Activated T-cell treated with anti-CD3 and anti-CD28 coated beads, Interleukin-2, amount 50 U/mL, for 72 hours (primary cell): ENCODE measurements around the gene MZT1. TPM values are rescaled to one million over a fixed set of nuclear protein-coding genes. Genes with fewer than 3 reads are reported as not detected.
A peak's percentile ranks its signal among the peaks of the same experiment; 100 is the strongest.
"Not testable (repeated sequence)": the region's sequence is repeated elsewhere in the genome, so short reads cannot be mapped to it uniquely, and the experiment has no call there.

Experiments used
- ATAC-seq, 2 donors: fragments of 150-1000 bp; cut with Tn5 transposase; replicated peaks in 1 of 2; 2 replicates each; pipeline ENCODE4 v1.10.0; 2021; ENCODE audit warnings: moderate library complexity in 2 of 2, mild to moderate bottlenecking in 1 of 2
- DNase-seq, 2 donors: peaks; one replicate each; pipeline ENCODE4 v3.0.0; 2021 to 2022; ENCODE audit warnings: mixed read lengths in 1 of 2
- H3K27ac Mint-ChIP-seq: one replicate; pipeline ENCODE4 v1.8.0; 2022; ENCODE audit warnings: mild to moderate bottlenecking, moderate library complexity, mixed read lengths
- H3K27me3 Mint-ChIP-seq: one replicate; pipeline ENCODE4 v1.8.0; 2022; ENCODE audit warnings: low read depth, mixed read lengths
- H3K36me3 Mint-ChIP-seq, 2 donors: one replicate each; pipeline ENCODE4 v1.8.0; 2022; ENCODE audit warnings: mixed read lengths in 2 of 2, mild to moderate bottlenecking in 1 of 2; ENCODE audit not compliant: insufficient read depth in 2 of 2
- H3K4me1 Mint-ChIP-seq: one replicate; pipeline ENCODE4 v1.8.0; 2022; ENCODE audit warnings: low read depth, mixed read lengths
- H3K4me3 Mint-ChIP-seq, 2 donors: one replicate each; pipeline ENCODE4 v1.8.0; 2022; ENCODE audit warnings: mild to moderate bottlenecking in 2 of 2, mixed read lengths in 2 of 2, moderate library complexity in 2 of 2
- H3K9me3 Mint-ChIP-seq, 2 donors: one replicate each; pipeline ENCODE4 v1.8.0; 2022; ENCODE audit warnings: mixed read lengths in 2 of 2
- total RNA-seq, 2 donors: library from RNA; stranded (reverse); gene quantifications; one replicate each; pipeline ENCODE4 v1.2.3, GENCODE V29; 2022

MZT1 gene
- total RNA-seq, 2 donors from 2014 or later, result 23.4 to 29.0 TPM

GRCh38 chr13:72726185-72726584 lies 1.2 kb downstream of the MZT1 start:
- not testable (repeated sequence) for H3K9me3 Mint-ChIP-seq, DNase-seq, ATAC-seq, H3K27me3 Mint-ChIP-seq
- peak overlapping the region; percentile 87 for H3K27ac Mint-ChIP-seq
- H3K36me3 Mint-ChIP-seq, result peaks cover 15 to 30% of the 10 kb centered on the region in 2 donors
- peaks cover 41% of the 10 kb centered on the region for H3K4me1 Mint-ChIP-seq
- peak overlapping the region; percentile 91 to 96 for H3K4me3 Mint-ChIP-seq

DNA sequence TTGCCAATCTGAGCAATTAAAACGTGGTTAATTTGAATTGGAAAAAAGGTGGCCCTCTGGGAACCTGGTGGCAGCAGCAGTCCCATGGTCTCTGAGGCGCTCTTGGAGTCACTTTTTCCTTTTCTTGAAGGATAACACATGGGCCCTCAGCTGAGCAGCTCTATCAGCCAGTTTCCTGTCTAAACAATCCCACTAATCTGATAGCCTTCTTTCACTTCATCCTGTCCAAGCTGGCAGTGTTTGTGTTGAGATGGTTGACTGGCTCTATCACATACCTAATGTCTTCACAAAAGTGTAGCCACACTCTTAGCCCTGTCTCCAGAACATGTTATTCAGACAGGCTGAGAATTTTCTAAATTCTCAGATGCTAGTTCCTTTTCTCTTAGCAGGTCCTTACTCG lies 10.7 kb downstream of the MZT1 start:
- H3K9me3 Mint-ChIP-seq, result peaks cover 0 to 2% of the 10 kb centered on the region in 2 donors
- H3K36me3 Mint-ChIP-seq, result peaks cover 19 to 60% of the 10 kb centered on the region in 2 donors
- ATAC-seq (no peak), DNase-seq (no peak)
- no peak overlapping the region for H3K4me3 Mint-ChIP-seq
- peaks cover 18% of the 10 kb centered on the region for H3K4me1 Mint-ChIP-seq
- H3K27me3 Mint-ChIP-seq, result no peaks in the 10 kb centered on the region
- H3K27ac Mint-ChIP-seq, result peak overlapping the region; percentile 42

DNA sequence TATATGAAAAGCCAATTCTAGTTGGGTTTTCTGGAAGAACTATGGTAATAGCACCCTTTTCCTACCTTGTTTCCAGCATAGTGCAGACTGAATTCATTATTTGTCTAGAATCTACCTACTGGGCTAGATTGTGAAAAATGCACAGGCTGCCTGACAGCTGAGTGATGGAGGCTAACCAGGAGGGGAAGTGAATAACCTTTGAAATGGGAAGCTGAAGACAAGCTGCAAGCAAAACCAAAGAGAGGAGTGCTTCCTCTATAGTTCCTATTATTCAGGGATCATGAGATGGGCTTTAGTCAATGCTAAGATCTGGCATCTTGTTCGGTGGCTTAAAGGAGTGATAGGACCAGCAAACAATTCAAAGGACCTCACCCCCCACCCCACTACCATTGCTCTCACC lies 26.9 kb downstream of the MZT1 start:
- no peak overlapping the region for H3K27ac Mint-ChIP-seq
- H3K27me3 Mint-ChIP-seq, result no peaks in the 10 kb centered on the region
- peaks cover 1 to 5% of the 10 kb centered on the region in 2 donors for H3K9me3 Mint-ChIP-seq
- no peak overlapping the region for H3K4me3 Mint-ChIP-seq
- no peak for ATAC-seq
- no peak for DNase-seq
- no peaks in the 10 kb centered on the region for H3K4me1 Mint-ChIP-seq
- H3K36me3 Mint-ChIP-seq, result peaks cover 1% of the 10 kb centered on the region in 2 donors

- no peak overlapping the region for H3K4me3 Mint-ChIP-seq
- no peaks in the 10 kb centered on the region for H3K9me3 Mint-ChIP-seq
- DNase-seq (no peak), ATAC-seq (no peak)
- no peak overlapping the region for H3K27ac Mint-ChIP-seq
- no peaks in the 10 kb centered on the region for H3K36me3 Mint-ChIP-seq
- H3K4me1 Mint-ChIP-seq, result no peaks in the 10 kb centered on the region
- H3K27me3 Mint-ChIP-seq, result no peaks in the 10 kb centered on the region
These were observed 29.3 kb downstream of the MZT1 start for GRCh38 chr13:72698164-72698563.

- Mint-ChIP-seq H3K36me3 (no peaks in the 10 kb centered on the region), H3K4me1 (no peaks in the 10 kb centered on the region), H3K9me3 (peaks cover 0 to 3% of the 10 kb centered on the region in 2 donors), H3K27ac (no peak overlapping the region), H3K27me3 (no peaks in the 10 kb centered on the region), H3K4me3 (no peak overlapping the region)
- no peak for ATAC-seq
- no peak for DNase-seq
These were observed 30.9 kb downstream of the MZT1 start for GRCh38 chr13:72696579-72696978.

DNA sequence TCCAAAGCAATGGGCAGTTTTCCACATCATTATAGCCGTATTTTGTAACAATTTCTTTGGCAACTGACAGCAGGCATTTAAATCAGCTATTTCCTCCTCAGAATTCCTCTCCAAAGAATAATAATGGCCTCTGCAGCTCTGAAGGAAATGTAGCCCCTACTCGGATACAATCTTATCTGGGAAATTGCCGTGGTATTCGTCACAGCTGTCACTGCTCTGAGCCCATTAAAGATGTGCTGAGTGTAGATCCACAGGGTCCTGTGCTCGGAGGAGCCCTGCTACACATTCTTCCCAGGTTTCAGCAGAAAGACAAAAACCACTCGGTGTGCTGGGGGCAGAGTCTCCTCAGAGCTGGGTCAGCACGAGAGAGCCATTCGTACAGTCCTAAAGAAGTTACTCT lies 33.1 kb downstream of the MZT1 start:
- H3K27me3 Mint-ChIP-seq, result peaks cover 10% of the 10 kb centered on the region
- no peaks in the 10 kb centered on the region for H3K4me1 Mint-ChIP-seq
- ATAC-seq (no peak), DNase-seq (no peak)
- no peak overlapping the region for H3K4me3 Mint-ChIP-seq
- peaks cover 0 to 3% of the 10 kb centered on the region in 2 donors for H3K9me3 Mint-ChIP-seq
- H3K36me3 Mint-ChIP-seq, result no peaks in the 10 kb centered on the region
- H3K27ac Mint-ChIP-seq, result no peak overlapping the region

DNA sequence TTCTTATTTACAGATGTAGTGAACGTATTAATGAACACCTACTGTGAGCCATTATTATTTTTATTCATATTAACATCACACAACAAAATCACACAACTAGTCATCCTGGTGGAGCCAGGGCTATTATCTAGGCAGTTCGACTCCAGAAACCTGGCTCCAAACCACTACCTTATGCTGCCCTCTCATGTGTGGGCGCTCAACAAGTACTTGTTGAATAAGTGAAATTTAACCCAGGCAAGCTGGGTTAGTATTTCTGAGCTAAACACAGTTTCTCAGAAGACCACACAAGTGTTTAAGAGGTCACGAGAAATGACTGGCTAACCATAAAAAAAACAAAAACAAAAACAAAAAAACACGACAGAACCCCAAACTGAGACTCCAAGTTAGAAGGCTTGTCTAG lies 33.6 kb downstream of the MZT1 start:
- H3K4me1 Mint-ChIP-seq, result no peaks in the 10 kb centered on the region
- peaks cover 0 to 3% of the 10 kb centered on the region in 2 donors for H3K9me3 Mint-ChIP-seq
- no peaks in the 10 kb centered on the region for H3K36me3 Mint-ChIP-seq
- H3K27ac Mint-ChIP-seq, result no peak overlapping the region
- H3K4me3 Mint-ChIP-seq, result no peak overlapping the region
- DNase-seq (no peak), ATAC-seq (no peak)
- H3K27me3 Mint-ChIP-seq, result peaks cover 10% of the 10 kb centered on the region

DNA sequence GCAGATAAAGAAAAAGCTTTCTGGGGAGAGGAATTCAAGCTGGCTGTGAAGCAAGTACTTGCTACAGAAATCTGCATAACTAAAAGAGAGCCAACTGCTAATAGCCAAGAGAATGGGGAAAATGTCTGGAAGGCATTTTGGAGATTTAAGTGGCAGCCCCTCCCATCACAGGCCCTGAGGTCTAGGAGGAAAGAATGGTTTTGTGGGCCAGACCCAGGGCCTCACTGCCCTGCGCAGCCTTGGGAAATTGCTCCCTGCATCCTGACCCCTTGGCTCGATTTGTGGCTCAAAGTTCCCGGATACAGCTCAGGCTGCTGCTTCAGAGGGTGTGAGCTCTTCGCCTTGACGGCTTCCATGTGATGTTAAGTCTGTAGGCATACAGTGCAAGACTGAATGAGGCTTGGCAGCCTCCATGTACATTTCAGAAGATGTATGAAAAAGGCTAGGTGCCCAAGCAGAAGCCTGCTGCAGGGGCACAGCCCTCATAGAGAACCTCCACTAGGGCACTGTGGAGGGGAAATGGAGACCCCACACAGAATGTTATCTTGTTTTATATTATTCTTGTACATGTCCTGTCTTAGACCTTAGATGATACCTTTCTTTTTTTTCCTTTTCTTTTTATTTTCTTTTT lies 34.4 kb downstream of the MZT1 start:
- DNase-seq (no peak), ATAC-seq (no peak)
- Mint-ChIP-seq H3K9me3 (peaks cover 0 to 3% of the 10 kb centered on the region in 2 donors), H3K4me3 (no peak overlapping the region), H3K27ac (no peak overlapping the region), H3K36me3 (no peaks in the 10 kb centered on the region), H3K27me3 (peaks cover 18% of the 10 kb centered on the region), H3K4me1 (no peaks in the 10 kb centered on the region)

DNA sequence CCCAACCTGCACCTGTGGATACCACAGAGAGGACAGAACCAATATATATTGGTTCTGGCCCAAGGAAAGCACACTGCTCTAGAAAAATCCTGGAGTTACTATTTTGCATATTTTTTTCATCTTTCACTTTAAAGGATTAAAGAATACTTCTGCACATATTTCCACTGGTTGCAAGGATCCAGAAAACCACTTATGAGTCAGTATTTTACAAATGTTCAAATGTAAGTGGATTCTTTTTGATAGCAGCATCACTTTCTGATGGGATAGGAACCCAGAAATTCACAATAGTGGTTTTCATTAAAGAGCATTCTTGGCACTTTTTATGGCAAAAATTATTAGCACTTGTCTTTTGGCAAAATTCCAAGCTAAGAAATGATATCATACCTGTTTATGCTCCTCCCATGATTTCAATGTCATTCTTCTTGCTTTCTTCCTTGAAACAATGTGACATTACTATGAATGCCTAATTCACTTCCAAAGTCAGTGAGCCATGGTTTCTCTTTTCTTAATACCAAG lies 38.2 kb downstream of the MZT1 start:
- Mint-ChIP-seq H3K27me3 (peaks cover 18% of the 10 kb centered on the region), H3K4me1 (no peaks in the 10 kb centered on the region), H3K4me3 (no peak overlapping the region), H3K36me3 (no peaks in the 10 kb centered on the region), H3K27ac (no peak overlapping the region), H3K9me3 (peaks cover 0 to 3% of the 10 kb centered on the region in 2 donors)
- DNase-seq (no peak), ATAC-seq (no peak)

- no peaks in the 10 kb centered on the region for H3K4me1 Mint-ChIP-seq
- DNase-seq (no peak), ATAC-seq (no peak)
- peaks cover 26% of the 10 kb centered on the region for H3K27me3 Mint-ChIP-seq
- H3K9me3 Mint-ChIP-seq, result no peaks in the 10 kb centered on the region
- no peak overlapping the region for H3K4me3 Mint-ChIP-seq
- H3K36me3 Mint-ChIP-seq, result no peaks in the 10 kb centered on the region
- H3K27ac Mint-ChIP-seq, result no peak overlapping the region
These were observed 40.7 kb downstream of the MZT1 start for GRCh38 chr13:72686766-72687165.

DNA sequence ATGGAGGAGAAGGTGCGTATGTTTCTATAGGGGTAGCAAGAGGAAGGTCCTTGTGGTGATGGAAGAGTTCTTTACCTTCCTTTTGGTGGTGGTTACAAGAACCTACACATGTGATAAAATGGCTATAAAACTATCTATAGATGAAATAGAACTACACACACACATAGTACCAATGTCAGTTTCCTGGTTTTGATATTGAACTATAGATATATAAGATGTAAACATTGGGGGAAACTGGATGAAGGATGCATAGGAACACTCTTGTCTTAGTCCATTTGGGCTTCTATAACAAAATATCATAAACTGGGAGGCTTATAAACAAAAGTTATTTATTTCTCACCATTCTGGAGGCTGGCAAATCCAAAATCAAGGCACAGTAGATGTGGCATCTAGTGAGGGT lies 47.1 kb downstream of the MZT1 start:
- H3K9me3 Mint-ChIP-seq, result no peaks in the 10 kb centered on the region
- ATAC-seq (no peak), DNase-seq (no peak)
- H3K27me3 Mint-ChIP-seq, result peaks cover 8% of the 10 kb centered on the region
- H3K36me3 Mint-ChIP-seq, result no peaks in the 10 kb centered on the region
- H3K27ac Mint-ChIP-seq, result no peak overlapping the region
- H3K4me3 Mint-ChIP-seq, result no peak overlapping the region
- H3K4me1 Mint-ChIP-seq, result no peaks in the 10 kb centered on the region

DNA sequence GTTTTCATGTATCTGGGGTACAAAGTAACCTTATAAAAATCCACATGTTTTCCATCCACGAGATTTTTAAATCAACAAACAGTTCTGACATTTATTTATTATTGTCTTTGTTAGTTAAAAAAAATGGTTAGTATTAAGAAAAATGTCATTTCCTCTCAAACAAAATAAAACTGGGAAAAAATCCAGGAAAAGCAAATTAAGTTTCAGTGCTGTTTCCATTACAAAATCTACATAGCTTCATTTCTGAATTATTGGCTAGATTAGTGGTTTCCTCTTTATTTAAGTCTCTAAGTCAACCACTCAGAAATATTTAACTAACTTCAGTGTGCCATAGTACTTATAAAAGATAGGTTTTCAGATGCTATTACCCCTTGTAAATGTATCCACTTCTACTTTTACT lies 49.1 kb downstream of the MZT1 start:
- H3K27me3 Mint-ChIP-seq, result peaks cover 13% of the 10 kb centered on the region

DNA sequence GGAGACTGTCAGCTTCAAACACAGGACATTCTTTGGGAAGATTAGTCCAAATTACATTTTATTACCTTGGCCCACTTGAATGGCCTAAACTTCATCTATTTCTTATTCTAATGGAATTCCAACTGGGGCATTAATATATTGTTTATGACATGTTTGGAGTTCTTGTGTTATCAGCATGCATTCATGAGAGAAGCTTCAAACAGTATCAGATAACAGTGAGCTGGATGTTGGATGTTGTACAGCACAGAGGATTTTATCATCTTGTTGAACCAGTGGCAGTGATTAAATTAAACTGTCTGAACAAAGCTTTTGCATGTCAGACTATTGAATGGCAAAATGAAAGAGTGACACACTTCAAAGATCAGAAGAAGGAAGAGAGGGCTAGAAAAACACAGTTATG lies 50.0 kb downstream of the MZT1 start:
- H3K9me3 Mint-ChIP-seq, result no peaks in the 10 kb centered on the region
- ATAC-seq, result no peak
- H3K4me3 Mint-ChIP-seq, result no peak overlapping the region
- no peak for DNase-seq
- no peak overlapping the region for H3K27ac Mint-ChIP-seq
- H3K27me3 Mint-ChIP-seq, result peaks cover 9% of the 10 kb centered on the region
- H3K36me3 Mint-ChIP-seq, result no peaks in the 10 kb centered on the region
- no peaks in the 10 kb centered on the region for H3K4me1 Mint-ChIP-seq

More for the DNA sequence above, 49.1 kb downstream of the MZT1 start:
- no peak for DNase-seq
- H3K4me3 Mint-ChIP-seq, result no peak overlapping the region
- no peaks in the 10 kb centered on the region for H3K9me3 Mint-ChIP-seq
- no peaks in the 10 kb centered on the region for H3K36me3 Mint-ChIP-seq
- ATAC-seq, result no peak
- H3K4me1 Mint-ChIP-seq, result no peaks in the 10 kb centered on the region
- no peak overlapping the region for H3K27ac Mint-ChIP-seq

DNA sequence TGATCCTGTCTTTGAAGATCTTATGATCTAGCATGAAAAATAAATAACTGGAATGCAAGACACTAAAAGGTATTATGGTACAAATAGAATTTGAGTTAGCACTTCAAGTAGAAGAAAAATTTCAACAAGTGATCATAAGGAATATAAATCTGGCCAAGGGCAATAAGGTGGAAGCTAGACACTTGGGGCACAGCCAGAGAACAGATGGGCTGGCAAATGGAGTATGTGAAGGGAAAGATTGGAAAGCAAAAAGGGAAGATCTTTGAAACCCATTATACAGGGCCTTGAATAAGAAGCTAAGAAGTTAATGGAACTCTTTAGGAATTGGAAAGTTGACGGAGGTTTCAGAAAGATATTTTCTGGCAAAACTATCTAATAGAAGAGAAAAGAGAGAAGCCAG lies 61.0 kb downstream of the MZT1 start:
- Mint-ChIP-seq H3K4me1 (no peaks in the 10 kb centered on the region), H3K9me3 (no peaks in the 10 kb centered on the region), H3K36me3 (no peaks in the 10 kb centered on the region), H3K4me3 (no peak overlapping the region), H3K27ac (no peak overlapping the region), H3K27me3 (no peaks in the 10 kb centered on the region)
- DNase-seq, result no peak
- no peak for ATAC-seq
